ENCODE measurements around the gene MASP1.
"Not testable (repeated sequence)": the region's sequence is repeated elsewhere in the genome, so short reads cannot be mapped to it uniquely, and the experiment has no call there.

The MASP1 gene

GRCh38 chr3:187263270-187263669, 28.3 kb downstream of the MASP1 start:
- no peak for DNase-seq

DNA sequence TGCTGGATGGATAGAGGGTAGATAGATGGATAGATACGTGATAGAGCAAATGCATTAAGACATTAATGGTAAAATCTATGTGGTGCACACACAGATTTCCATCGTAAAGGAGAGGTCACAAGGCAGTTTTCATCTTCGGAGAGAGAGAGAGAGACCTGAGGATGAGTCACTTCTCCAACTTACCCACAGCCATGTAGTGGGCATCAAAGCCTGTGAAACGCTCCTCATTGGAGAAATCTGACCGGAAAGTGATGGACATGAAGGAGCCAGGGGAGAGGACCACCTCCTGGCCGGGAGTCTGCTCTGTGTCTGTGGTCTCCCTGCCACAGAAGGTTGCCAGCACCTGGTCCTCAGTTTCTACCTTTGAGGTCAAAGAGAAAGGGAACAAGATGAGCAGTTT, 29.2 kb downstream of the MASP1 start:
- DNase-seq: no peak

GRCh38 chr3:187261541-187261969, 30.0 kb downstream of the MASP1 start:
- no peak for DNase-seq

DNA sequence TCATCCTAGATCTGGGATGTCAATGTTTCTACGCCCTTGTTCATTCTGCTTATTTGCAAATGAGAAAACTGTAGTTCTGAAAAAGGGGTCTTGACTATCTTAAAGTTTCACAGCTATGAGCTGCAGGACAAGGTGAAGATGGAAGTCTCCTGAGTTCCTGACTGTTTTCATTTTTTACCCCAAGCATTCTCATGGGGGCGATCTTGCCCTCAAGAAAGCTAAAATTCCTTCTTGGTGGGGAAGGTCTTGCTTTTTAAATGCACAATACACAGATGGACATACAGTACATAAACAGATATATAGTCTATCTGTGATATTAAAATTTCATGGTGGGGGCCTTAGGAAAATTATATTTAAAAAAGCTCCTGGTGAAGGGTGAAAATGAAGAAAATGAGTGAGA, 32.4 kb downstream of the MASP1 start:
- DNase-seq: no peak

GRCh38 chr3:187257992-187258692, 33.4 kb downstream of the MASP1 start:
- no peak for DNase-seq

DNA sequence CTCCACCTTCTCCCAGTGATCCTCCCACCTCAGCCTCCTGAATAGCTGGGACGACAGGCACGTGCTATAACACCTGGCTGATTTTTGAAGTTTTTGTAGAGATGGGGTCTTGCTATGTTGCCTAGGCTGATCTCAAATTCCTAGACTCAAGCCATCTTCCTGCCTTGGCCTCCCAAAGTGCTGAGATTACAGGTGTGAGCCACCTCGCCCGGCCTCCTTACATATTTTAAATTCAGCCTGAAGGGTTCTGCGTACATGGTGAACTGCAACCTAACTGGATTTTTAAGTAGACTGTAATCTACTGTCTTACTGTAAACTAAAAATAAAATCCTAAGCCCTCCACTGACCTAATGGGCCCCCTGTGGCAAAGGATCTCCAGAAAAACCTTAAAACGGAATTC, 34.1 kb downstream of the MASP1 start:
- DNase-seq: no peak

DNA sequence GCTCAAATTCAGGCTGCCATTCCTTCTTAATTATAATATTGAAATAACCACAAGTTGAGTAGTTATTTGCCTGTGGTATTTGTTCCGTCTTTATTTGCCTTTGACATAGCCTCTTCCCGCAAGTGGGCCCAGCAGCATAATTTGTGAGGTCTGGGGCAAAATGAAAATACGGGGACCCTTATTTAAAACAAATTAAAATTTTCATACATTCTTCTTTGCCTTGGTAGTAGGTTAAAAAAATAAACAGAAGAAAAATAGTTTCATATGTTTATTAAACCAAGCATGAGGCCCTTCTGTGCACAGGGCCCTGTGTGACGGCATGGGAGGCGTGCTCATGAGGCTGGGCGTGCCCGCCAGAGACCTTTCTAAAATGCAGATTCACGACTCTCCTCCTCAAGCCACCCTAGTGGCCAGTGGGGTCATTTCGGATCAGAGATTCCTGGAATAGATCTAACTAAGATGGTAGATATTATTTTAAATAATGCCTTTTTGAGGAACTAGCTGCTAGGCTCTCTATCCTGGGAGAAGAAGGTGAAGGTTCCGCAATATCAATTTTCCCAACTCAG, 35.4 kb downstream of the MASP1 start:
- no peak for DNase-seq

DNA sequence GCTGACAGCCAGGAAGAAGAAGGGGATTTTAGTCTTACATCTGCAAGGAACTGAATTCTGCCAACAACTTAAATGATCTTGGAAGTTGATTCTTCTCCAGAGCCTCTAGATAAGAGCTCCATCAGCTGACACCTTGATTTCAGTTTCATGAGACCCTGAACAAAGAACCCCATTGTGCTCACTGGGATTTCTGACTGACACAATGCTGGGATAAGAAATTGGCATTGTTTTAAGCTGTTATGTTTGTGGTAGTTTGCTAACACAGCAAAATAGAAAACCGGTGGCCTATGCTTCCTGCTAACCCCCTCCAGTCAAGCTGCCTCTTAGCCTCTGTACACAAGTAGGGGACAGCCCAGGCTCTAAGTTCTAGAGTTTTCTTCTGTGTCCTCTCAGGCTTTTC, 36.2 kb downstream of the MASP1 start:
- no peak for DNase-seq

GRCh38 chr3:187252311-187252710, 39.2 kb downstream of the MASP1 start:
- no peak for DNase-seq

- no peak for DNase-seq
These were observed 39.9 kb downstream of the MASP1 start for GRCh38 chr3:187251599-187251998.

DNA sequence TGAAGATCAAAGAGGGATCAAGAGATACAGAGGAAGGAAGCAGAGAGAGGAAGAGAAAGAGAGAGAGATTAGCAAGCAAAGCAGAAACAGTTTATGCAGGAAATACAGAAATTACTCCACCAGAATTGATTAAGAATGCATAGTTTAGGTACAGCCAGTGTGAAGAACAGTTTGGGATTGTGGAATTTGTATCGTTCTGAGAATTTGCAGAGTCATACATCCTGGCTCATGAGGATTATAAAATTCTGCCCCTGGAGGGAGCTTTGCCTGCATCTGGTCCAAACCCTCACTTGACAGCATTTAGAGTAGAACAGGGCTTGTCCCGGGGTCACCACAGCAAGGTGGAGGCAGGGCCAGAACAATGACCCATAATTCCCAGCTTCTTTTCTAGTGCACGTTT, 44.1 kb downstream of the MASP1 start:
- no peak for DNase-seq

GRCh38 chr3:187243933-187244524, 47.5 kb downstream of the MASP1 start:
- DNase-seq: no peak

- DNase-seq: no peak
These were observed 48.6 kb downstream of the MASP1 start for GRCh38 chr3:187242900-187243299.

DNA sequence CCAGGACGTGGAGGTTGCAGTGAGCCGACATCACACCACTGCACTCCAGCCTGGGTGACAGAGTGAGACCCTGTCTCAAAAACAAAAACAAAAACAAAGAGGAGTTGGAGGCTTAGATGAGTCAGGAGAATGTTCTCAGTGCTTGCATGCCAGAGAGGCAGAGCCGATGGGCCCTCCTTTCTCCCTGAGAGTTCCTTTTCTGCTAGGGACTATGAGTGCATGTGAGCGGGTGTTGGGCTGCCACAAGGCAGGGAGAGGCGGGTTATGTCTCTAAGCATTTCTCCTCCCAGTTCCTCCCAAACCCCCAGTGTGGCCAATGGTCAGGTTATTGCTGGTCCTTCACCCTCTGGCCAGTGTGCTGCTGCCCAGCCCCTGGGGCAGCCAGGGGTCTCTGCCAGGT, 49.1 kb downstream of the MASP1 start:
- no peak for DNase-seq

DNA sequence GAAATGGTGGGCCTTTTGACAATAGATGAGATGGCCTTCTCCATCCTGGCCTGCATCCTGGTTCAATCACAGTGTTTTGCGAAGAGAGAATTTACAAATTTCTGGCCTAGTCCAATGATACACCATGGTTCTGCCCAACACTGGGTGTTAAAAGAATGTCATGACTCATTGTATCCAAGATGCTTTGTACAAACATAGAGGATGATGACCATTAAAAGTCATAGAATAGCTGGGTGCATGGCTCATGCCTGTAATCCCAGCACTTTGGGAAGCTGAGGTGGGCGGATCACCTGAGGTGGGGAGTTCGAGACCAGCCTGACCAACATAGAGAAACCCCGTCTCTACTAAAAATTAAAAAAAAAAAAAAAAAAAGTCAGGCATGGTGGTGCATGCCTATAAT, 52.7 kb downstream of the MASP1 start:
- DNase-seq: not testable (repeated sequence)

- DNase-seq: no peak
These were observed 53.3 kb downstream of the MASP1 start for GRCh38 chr3:187238239-187238638.

- DNase-seq: no peak
These were observed 53.8 kb downstream of the MASP1 start for GRCh38 chr3:187237741-187238140.

DNA sequence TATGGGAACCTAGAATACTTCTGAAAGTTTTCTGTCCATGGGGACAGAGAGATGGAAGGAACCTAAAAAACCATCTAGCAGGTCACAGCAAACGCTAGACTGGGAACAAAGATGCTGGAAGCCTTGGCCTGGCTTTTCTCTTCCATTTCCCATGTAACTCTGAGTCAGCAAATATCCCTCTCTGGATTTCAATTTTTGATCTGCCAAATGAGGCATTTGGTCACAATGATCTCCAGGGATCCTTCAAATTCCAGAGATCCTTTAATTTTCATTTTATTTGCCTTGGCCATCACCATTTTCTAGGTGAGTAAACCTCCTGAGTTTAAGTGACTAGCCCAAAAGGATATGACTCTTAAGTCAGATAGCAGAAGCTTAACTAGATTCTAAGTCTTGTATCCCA, 54.6 kb downstream of the MASP1 start:
- no peak for DNase-seq

- no peak for DNase-seq
These were observed 61.5 kb downstream of the MASP1 start for GRCh38 chr3:187230011-187230410.

DNA sequence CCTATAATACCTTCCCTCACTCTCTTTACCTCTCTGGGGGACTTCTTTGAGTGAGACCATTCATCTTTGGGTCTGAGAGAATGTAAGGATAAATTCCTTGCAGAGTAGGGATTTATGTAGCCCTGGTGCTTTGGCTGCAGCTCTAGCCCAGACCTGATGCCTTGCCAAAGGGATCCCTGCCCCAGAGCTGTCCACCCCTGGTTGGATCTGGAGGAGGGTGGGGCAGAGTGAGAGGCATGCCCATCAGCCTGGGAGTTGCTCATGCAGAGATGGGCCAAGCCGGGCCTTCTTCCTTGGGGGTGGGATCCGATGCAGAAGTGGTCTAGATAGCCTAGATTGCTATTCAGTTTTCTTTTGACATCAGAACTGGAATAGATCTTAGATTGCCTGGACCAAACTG, 62.8 kb downstream of the MASP1 start:
- DNase-seq: no peak

- no peak for DNase-seq
These were observed 63.8 kb downstream of the MASP1 start for GRCh38 chr3:187227658-187228258.

DNA sequence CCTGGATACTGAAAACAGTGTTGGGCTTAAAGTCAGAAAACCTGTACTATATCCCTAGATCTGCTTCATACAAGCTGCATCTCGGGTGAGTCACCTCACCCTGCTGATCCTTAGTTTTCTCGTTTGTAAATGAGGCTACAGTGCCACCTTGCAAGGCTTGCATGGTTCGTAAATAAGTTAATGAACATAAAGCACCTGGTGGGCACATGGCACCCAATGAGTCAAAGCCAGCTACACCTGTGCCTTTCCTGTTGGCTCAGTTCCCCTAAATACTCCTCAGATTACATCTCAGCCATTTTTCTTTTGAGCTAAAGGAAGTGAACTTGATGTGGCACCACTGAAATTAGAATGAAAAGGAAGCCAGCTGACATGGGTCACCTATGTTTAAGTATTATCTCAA, 67.7 kb downstream of the MASP1 start:
- DNase-seq: no peak

DNA sequence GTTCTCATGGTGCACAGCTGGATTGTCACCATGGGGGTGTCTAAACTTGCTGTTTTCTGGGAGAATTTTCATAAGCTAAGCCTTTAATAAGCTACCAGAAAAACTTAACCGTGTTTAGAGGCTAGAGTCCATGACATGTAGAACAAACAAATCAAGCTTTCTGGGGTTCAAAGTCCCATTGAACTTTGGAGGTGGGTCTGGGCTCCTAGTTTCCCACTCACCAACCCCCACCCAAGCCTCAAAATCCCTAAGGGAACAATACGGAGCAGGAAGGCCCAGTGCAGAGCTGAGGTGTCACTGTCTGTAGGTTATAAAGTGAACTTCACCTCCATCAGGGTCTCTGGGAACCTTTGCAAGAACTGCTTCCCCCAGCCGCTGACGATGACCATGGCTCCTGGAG, 68.7 kb downstream of the MASP1 start:
- DNase-seq: no peak

DNA sequence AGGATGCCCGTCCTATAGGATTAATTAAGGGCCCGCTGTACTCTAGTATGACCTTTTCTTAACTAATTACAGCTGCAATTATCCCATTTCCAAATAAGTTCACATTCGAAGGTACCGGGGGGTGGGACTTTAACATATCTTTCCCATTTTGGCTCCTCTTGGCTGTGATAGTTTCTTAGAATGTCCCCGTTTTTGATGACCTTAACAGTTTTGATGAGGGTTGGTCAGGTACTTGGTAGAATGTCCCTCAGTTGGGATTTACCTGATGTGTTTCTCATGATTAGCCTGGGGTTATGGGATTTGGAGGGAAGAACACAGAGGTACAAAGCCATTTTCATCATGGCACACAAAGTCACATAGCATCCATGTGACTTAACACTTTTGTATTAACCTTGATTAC, 76.1 kb downstream of the MASP1 start:
- DNase-seq: no peak
